Mucosa of stomach (tissue), 1 donor: Measurements from ENCODE around the gene OR52M1.

Experiments used
- H3K27me3 ChIP-seq: one replicate; pipeline ENCODE4 v1.7.0; 2013; ENCODE audit warnings: mild to moderate bottlenecking, low read length; ENCODE audit not compliant: control insufficient read depth, insufficient read depth
- H3K36me3 ChIP-seq: one replicate; pipeline ENCODE4 v1.7.0; 2013; ENCODE audit warnings: low read length; ENCODE audit not compliant: control insufficient read depth, insufficient read depth
- H3K4me1 ChIP-seq: one replicate; pipeline ENCODE4 v1.7.0; 2013; ENCODE audit warnings: mild to moderate bottlenecking, low read length; ENCODE audit not compliant: control insufficient read depth, insufficient read depth
- H3K4me3 ChIP-seq: one replicate; pipeline ENCODE4 v1.7.0; 2013; ENCODE audit warnings: low read length
- H3K9ac ChIP-seq: one replicate; pipeline ENCODE4 v1.7.0; 2013; ENCODE audit warnings: mild to moderate bottlenecking, low read length, moderate library complexity
- H3K9me3 ChIP-seq: one replicate; pipeline ENCODE4 v1.7.0; 2013; ENCODE audit warnings: mild to moderate bottlenecking, low read length, moderate library complexity; ENCODE audit not compliant: control insufficient read depth
- donor health status: Pancreatic carcinoma.

Gene OR52M1

GRCh38 chr11:4539603-4540219, 5.3 kb upstream of the OR52M1 start:
- Histone ChIP-seq H3K4me3 (no peak overlapping the region), H3K9ac (no peak overlapping the region), H3K4me1 (no peaks in the 10 kb centered on the region), H3K27me3 (no peaks in the 10 kb centered on the region), H3K9me3 (no peaks in the 10 kb centered on the region), H3K36me3 (no peaks in the 10 kb centered on the region)

- Histone ChIP-seq H3K9me3 (no peaks in the 10 kb centered on the region), H3K36me3 (no peaks in the 10 kb centered on the region), H3K4me3 (no peak overlapping the region), H3K27me3 (no peaks in the 10 kb centered on the region), H3K9ac (no peak overlapping the region), H3K4me1 (no peaks in the 10 kb centered on the region)
These were observed 3.9 kb upstream of the OR52M1 start for GRCh38 chr11:4541071-4541470.

GRCh38 chr11:4543561-4543960, 1.4 kb upstream of the OR52M1 start:
- peaks cover 5% of the 10 kb centered on the region for H3K4me1 ChIP-seq
- no peak overlapping the region for H3K4me3 ChIP-seq
- H3K36me3 ChIP-seq, result no peaks in the 10 kb centered on the region
- no peaks in the 10 kb centered on the region for H3K9me3 ChIP-seq
- H3K9ac ChIP-seq, result no peak overlapping the region
- H3K27me3 ChIP-seq, result no peaks in the 10 kb centered on the region

GRCh38 chr11:4546878-4547277, 1.9 kb downstream of the OR52M1 start:
- H3K9ac ChIP-seq, result no peak overlapping the region
- H3K9me3 ChIP-seq, result no peaks in the 10 kb centered on the region
- no peaks in the 10 kb centered on the region for H3K36me3 ChIP-seq
- no peaks in the 10 kb centered on the region for H3K27me3 ChIP-seq
- H3K4me1 ChIP-seq, result peaks cover 5% of the 10 kb centered on the region
- H3K4me3 ChIP-seq, result no peak overlapping the region

GRCh38 chr11:4547416-4547815, 2.4 kb downstream of the OR52M1 start:
- H3K4me1 ChIP-seq, result peaks cover 5% of the 10 kb centered on the region

GRCh38 chr11:4551346-4551979, 6.5 kb downstream of the OR52M1 start:
- Histone ChIP-seq H3K4me3 (no peak overlapping the region), H3K9ac (no peak overlapping the region), H3K4me1 (peaks cover 5% of the 10 kb centered on the region), H3K9me3 (no peaks in the 10 kb centered on the region), H3K27me3 (no peaks in the 10 kb centered on the region), H3K36me3 (no peaks in the 10 kb centered on the region)

More at GRCh38 chr11:4547416-4547815, 2.4 kb downstream of the OR52M1 start:
- Histone ChIP-seq H3K4me3 (no peak overlapping the region), H3K9me3 (no peaks in the 10 kb centered on the region), H3K36me3 (no peaks in the 10 kb centered on the region), H3K27me3 (no peaks in the 10 kb centered on the region), H3K9ac (no peak overlapping the region)

GRCh38 chr11:4559527-4560440, 14.8 kb downstream of the OR52M1 start:
- Histone ChIP-seq H3K4me3 (no peak overlapping the region), H3K4me1 (no peaks in the 10 kb centered on the region), H3K27me3 (no peaks in the 10 kb centered on the region), H3K9me3 (no peaks in the 10 kb centered on the region), H3K9ac (no peak overlapping the region), H3K36me3 (no peaks in the 10 kb centered on the region)

GRCh38 chr11:4560467-4560866, 15.5 kb downstream of the OR52M1 start:
- Histone ChIP-seq H3K36me3 (no peaks in the 10 kb centered on the region), H3K4me1 (no peaks in the 10 kb centered on the region), H3K9me3 (no peaks in the 10 kb centered on the region), H3K9ac (no peak overlapping the region), H3K27me3 (no peaks in the 10 kb centered on the region), H3K4me3 (no peak overlapping the region)

- Histone ChIP-seq H3K9ac (no peak overlapping the region), H3K4me3 (no peak overlapping the region), H3K9me3 (no peaks in the 10 kb centered on the region), H3K27me3 (no peaks in the 10 kb centered on the region), H3K4me1 (no peaks in the 10 kb centered on the region), H3K36me3 (no peaks in the 10 kb centered on the region)
These were observed 20.4 kb downstream of the OR52M1 start for GRCh38 chr11:4565371-4565770.

GRCh38 chr11:4569075-4569474, 24.1 kb downstream of the OR52M1 start:
- Histone ChIP-seq H3K4me1 (no peaks in the 10 kb centered on the region), H3K27me3 (no peaks in the 10 kb centered on the region), H3K4me3 (no peak overlapping the region), H3K9ac (no peak overlapping the region), H3K36me3 (no peaks in the 10 kb centered on the region), H3K9me3 (no peaks in the 10 kb centered on the region)

GRCh38 chr11:4576880-4577279, 31.9 kb downstream of the OR52M1 start:
- H3K4me1 ChIP-seq, result no peaks in the 10 kb centered on the region
- H3K9me3 ChIP-seq, result no peaks in the 10 kb centered on the region
- H3K9ac ChIP-seq, result no peak overlapping the region
- H3K27me3 ChIP-seq, result no peaks in the 10 kb centered on the region
- H3K4me3 ChIP-seq, result no peak overlapping the region
- H3K36me3 ChIP-seq, result no peaks in the 10 kb centered on the region

GRCh38 chr11:4577761-4578160, 32.8 kb downstream of the OR52M1 start:
- Histone ChIP-seq H3K36me3 (no peaks in the 10 kb centered on the region), H3K4me1 (no peaks in the 10 kb centered on the region), H3K4me3 (no peak overlapping the region), H3K27me3 (no peaks in the 10 kb centered on the region), H3K9me3 (no peaks in the 10 kb centered on the region), H3K9ac (no peak overlapping the region)
